GM06990 (cell line): ENCODE results near the gene LIG3.
"Not testable (repeated sequence)": the region's sequence is repeated elsewhere in the genome, so short reads cannot be mapped to it uniquely, and the experiment has no call there.

Experiments
- DNase-seq: peaks from one replicate; pipeline ENCODE4 v3.0.0-alpha.2; 2011; ENCODE audit not compliant: insufficient read length; ENCODE audit errors: extremely low read depth
- H3K27me3 ChIP-seq: replicated peaks from 2 replicates; pipeline ENCODE4 v1.6.0; 2011; ENCODE audit warnings: low read length; ENCODE audit not compliant: control insufficient read depth, insufficient read depth
- H3K36me3 ChIP-seq: 2 replicates; pipeline ENCODE4 v1.5.1; 2011; ENCODE audit warnings: low read length; ENCODE audit not compliant: control insufficient read depth, insufficient read depth
- H3K4me3 ChIP-seq: replicated peaks from 2 replicates; pipeline ENCODE4 v1.5.1; 2011; ENCODE audit warnings: low read depth, mild to moderate bottlenecking, control low read depth, low read length
- TF ChIP-seq, protein P1 (sequence below): IDR thresholded peaks from 2 replicates; pipeline ENCODE4 v1.5.1; 2011; ENCODE audit warnings: low read length, control low read depth, mild to moderate bottlenecking, inconsistent platforms; ENCODE audit not compliant: insufficient read depth, poor library complexity, severe bottlenecking

The LIG3 gene

GRCh38 chr17:35038453-35038852 lies 58.1 kb downstream of the LIG3 start:
- TF ChIP-seq, protein P1, sequence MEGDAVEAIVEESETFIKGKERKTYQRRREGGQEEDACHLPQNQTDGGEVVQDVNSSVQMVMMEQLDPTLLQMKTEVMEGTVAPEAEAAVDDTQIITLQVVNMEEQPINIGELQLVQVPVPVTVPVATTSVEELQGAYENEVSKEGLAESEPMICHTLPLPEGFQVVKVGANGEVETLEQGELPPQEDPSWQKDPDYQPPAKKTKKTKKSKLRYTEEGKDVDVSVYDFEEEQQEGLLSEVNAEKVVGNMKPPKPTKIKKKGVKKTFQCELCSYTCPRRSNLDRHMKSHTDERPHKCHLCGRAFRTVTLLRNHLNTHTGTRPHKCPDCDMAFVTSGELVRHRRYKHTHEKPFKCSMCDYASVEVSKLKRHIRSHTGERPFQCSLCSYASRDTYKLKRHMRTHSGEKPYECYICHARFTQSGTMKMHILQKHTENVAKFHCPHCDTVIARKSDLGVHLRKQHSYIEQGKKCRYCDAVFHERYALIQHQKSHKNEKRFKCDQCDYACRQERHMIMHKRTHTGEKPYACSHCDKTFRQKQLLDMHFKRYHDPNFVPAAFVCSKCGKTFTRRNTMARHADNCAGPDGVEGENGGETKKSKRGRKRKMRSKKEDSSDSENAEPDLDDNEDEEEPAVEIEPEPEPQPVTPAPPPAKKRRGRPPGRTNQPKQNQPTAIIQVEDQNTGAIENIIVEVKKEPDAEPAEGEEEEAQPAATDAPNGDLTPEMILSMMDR = no peak
- Histone ChIP-seq H3K36me3 (no peaks in the 10 kb centered on the region), H3K4me3 (no peak overlapping the region), H3K27me3 (no peaks in the 10 kb centered on the region)
- no peak for DNase-seq

DNA sequence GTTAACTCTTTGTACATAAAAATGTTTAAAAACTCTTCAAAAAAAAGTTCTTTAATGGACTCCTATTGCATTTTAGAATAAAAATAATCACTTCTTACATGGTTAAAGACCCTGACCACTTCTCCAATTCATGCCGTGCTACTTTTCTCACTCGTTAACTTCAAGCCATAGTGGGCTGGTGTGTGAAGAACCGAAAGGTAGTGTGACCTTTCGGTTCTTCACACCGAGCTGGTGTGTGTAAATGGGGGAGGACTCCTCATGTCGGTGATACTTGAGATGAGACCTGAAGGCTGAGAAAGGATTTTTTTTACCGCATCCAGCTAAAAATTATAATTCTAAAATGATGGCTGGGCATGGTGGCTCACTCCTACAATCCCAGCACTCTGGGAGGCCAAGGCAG lies 61.1 kb downstream of the LIG3 start:
- Histone ChIP-seq H3K27me3 (no peaks in the 10 kb centered on the region), H3K36me3 (no peaks in the 10 kb centered on the region)
- TF ChIP-seq, protein P1 = no peak

GRCh38 chr17:35044181-35044580 lies 63.9 kb downstream of the LIG3 start:
- TF ChIP-seq, protein P1 = no peak
- Histone ChIP-seq H3K27me3 (no peaks in the 10 kb centered on the region), H3K4me3 (no peak overlapping the region), H3K36me3 (no peaks in the 10 kb centered on the region)
- no peak for DNase-seq

More for the DNA sequence above, 61.1 kb downstream of the LIG3 start:
- DNase-seq = no peak
- H3K4me3 ChIP-seq = no peak overlapping the region

DNA sequence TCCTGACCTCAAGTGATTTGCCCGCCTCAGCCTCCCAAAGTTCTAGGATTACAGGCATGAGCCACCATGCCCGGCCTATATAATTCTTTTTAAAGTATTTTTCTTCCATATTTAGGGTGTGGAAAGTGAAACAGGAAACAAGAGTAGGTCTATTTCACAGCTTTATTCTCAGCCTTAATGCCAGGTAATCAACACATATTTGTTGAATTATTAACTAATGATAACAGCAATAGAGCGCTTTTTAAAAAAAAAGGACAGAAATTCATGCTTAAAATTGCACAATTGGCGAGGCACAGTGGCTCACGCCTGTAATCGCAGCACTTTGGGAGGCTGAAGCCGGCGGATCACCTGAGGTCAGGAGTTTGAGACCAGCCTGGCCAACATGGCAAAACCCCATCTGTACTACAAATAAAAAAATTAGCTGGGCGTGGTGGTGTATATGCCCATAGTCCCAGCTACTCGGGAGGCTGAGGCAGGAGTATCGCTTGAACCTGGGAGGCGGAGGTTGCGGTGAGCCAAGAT lies 65.2 kb downstream of the LIG3 start:
- H3K4me3 ChIP-seq, DNase-seq, H3K27me3 ChIP-seq, H3K36me3 ChIP-seq: not testable (repeated sequence)

- Histone ChIP-seq H3K36me3 (no peaks in the 10 kb centered on the region), H3K27me3 (no peaks in the 10 kb centered on the region), H3K4me3 (peak overlapping the region; percentile 37)
- DNase-seq = no peak
- TF ChIP-seq, protein P1 = no peak
These were observed 65.9 kb downstream of the LIG3 start for GRCh38 chr17:35046245-35046644.

DNA sequence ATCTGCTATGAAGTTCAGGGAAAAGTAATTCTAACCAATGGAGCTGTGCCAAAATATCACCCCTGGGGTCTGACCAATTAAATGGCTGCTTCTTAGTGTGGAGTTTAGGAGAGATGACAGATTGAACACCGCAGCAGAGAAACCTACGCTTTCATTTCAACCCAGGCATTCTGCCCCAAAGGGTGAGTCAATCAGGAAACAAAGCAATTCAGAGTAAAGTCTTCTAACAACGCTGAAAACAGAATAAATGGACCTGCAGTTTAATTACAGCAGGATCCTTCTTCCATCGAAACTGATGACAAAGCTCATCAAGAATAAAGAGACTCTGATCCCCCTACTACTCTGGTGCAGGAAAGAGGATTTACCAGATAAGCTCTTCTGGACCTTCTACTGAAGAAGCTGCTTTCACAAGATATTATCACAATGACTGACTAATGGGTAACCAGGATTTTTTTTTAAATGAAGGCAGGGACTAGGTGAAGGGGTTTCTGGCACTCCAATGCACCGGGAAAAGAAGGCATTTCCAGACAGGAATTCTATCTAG lies 66.5 kb downstream of the LIG3 start:
- DNase-seq = peak; percentile 50
- TF ChIP-seq, protein P1 = no peak
- Histone ChIP-seq H3K27me3 (no peaks in the 10 kb centered on the region), H3K36me3 (no peaks in the 10 kb centered on the region), H3K4me3 (peak overlapping the region; percentile 41)
